Measurements from ENCODE around the gene TM4SF20. TPM values are rescaled to one million over a fixed set of nuclear protein-coding genes. Genes with fewer than 3 reads are reported as not detected.
"Not testable (repeated sequence)": the region's sequence is repeated elsewhere in the genome, so short reads cannot be mapped to it uniquely, and the experiment has no call there.

The TM4SF20 gene
- total RNA-seq, 1 donor from 2014 or later: not detected

GRCh38 chr2:227370092-227370491, 9.0 kb downstream of the TM4SF20 start:
- DNase-seq (ENCODE audit: low read depth): no peak
- no peak overlapping the region for H3K4me3 ChIP-seq (ENCODE audit: low read depth, low read length)
- no peaks in the 10 kb centered on the region for H3K27me3 ChIP-seq (ENCODE audit: control insufficient read depth, insufficient read depth, low read length)
- no peaks in the 10 kb centered on the region for H3K36me3 ChIP-seq (ENCODE audit: control insufficient read depth, insufficient read depth, low read length)
- TF ChIP-seq CTCF (IDR thresholded peaks at IDR 0.05; ENCODE audit: insufficient read depth, low read length, poor library complexity, severe bottlenecking): no peak

- Histone ChIP-seq H3K36me3 (ENCODE audit: control insufficient read depth, insufficient read depth, low read length) (no peaks in the 10 kb centered on the region), H3K4me3 (ENCODE audit: low read depth, low read length) (no peak overlapping the region), H3K27me3 (ENCODE audit: control insufficient read depth, insufficient read depth, low read length) (no peaks in the 10 kb centered on the region)
- no peak for TF ChIP-seq CTCF (IDR thresholded peaks at IDR 0.05; ENCODE audit: insufficient read depth, low read length, poor library complexity, severe bottlenecking)
- no peak for DNase-seq (ENCODE audit: low read depth)
These were observed 10.5 kb downstream of the TM4SF20 start for GRCh38 chr2:227368574-227368973.

- Histone ChIP-seq H3K4me3 (ENCODE audit: low read depth, low read length) (no peak overlapping the region), H3K27me3 (ENCODE audit: control insufficient read depth, insufficient read depth, low read length) (no peaks in the 10 kb centered on the region), H3K36me3 (ENCODE audit: control insufficient read depth, insufficient read depth, low read length) (no peaks in the 10 kb centered on the region)
- DNase-seq (ENCODE audit: low read depth): no peak
- no peak for TF ChIP-seq CTCF (IDR thresholded peaks at IDR 0.05; ENCODE audit: insufficient read depth, low read length, poor library complexity, severe bottlenecking)
These were observed 11.7 kb downstream of the TM4SF20 start for GRCh38 chr2:227367427-227367795.

- DNase-seq (ENCODE audit: low read depth): no peak
- Histone ChIP-seq H3K27me3 (ENCODE audit: control insufficient read depth, insufficient read depth, low read length) (no peaks in the 10 kb centered on the region), H3K4me3 (ENCODE audit: low read depth, low read length) (no peak overlapping the region), H3K36me3 (ENCODE audit: control insufficient read depth, insufficient read depth, low read length) (no peaks in the 10 kb centered on the region)
- TF ChIP-seq CTCF (IDR thresholded peaks at IDR 0.05; ENCODE audit: insufficient read depth, low read length, poor library complexity, severe bottlenecking): no peak
These were observed 12.2 kb downstream of the TM4SF20 start for GRCh38 chr2:227366769-227367426.

- TF ChIP-seq CTCF (IDR thresholded peaks at IDR 0.05; ENCODE audit: insufficient read depth, low read length, poor library complexity, severe bottlenecking): no peak
- no peak for DNase-seq (ENCODE audit: low read depth)
- no peaks in the 10 kb centered on the region for H3K36me3 ChIP-seq (ENCODE audit: control insufficient read depth, insufficient read depth, low read length)
- H3K27me3 ChIP-seq (ENCODE audit: control insufficient read depth, insufficient read depth, low read length): no peaks in the 10 kb centered on the region
- no peak overlapping the region for H3K4me3 ChIP-seq (ENCODE audit: low read depth, low read length)
These were observed 13.3 kb downstream of the TM4SF20 start for GRCh38 chr2:227365833-227366232.

- not testable (repeated sequence) for H3K4me3 ChIP-seq (ENCODE audit: low read depth, low read length); H3K36me3 ChIP-seq (ENCODE audit: control insufficient read depth, insufficient read depth, low read length); H3K27me3 ChIP-seq (ENCODE audit: control insufficient read depth, insufficient read depth, low read length); DNase-seq (ENCODE audit: low read depth)
These were observed 14.4 kb downstream of the TM4SF20 start for GRCh38 chr2:227364585-227365263.
